Stomach (tissue), 4 donors: ENCODE measurements around the gene IFT25.

Experiments used
- CTCF ChIP-seq, 7 experiments: fragments of 450-650 bp in 4 of 7; fragments of 200-600 bp in 3 of 7; sonication (generic) in 3 of 7; IDR thresholded peaks; one replicate each; pipeline ENCODE4 v1.5.1; 2016 to 2019; ENCODE audit warnings: antibody characterized with exemption in 7 of 7, control low read depth in 2 of 7, mild to moderate bottlenecking in 1 of 7
- EP300 ChIP-seq: sonication (generic); formaldehyde crosslinking; IDR thresholded peaks from one replicate; pipeline ENCODE4 v1.6.1; 2017; ENCODE audit warnings: antibody characterized with exemption
- POLR2A ChIP-seq, 4 donors: fragments of 450-650 bp; IDR thresholded peaks; one replicate each; pipeline ENCODE4 v1.6.1; 2016; ENCODE audit warnings: antibody characterized with exemption in 4 of 4, control low read depth in 2 of 4, mild to moderate bottlenecking in 1 of 4, moderate library complexity in 1 of 4
- POLR2AphosphoS5 ChIP-seq, 3 donors: sonication (generic); formaldehyde crosslinking; IDR thresholded peaks; one replicate each; pipeline ENCODE4 v1.6.1; 2016; ENCODE audit warnings: antibody characterized with exemption in 3 of 3

DNA sequence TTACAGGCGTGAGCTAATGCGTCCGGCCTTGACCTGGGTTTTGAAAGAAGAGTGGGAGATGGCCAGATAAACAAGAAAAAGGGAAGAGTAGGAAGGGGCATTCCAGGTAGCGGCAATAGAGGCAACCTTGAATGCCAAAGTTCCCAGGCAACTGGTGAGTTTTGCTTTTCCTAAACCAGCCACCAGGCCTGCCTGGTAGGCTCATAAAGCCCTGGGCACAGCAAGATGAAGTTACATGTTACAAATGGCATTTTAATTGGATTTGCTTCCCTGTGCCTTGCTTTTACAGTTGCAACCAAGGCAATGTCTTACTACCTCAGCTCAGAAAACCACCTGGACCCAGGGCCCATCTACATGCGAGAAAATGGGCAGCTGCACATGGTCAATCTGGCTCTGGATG is 6.2 kb upstream of the IFT25 start:
- TF ChIP-seq POLR2A (IDR thresholded peaks at IDR 0.05): no peak
- TF ChIP-seq POLR2AphosphoS5 (IDR thresholded peaks at IDR 0.05): no peak
- no peak for TF ChIP-seq CTCF (IDR thresholded peaks at IDR 0.05)
- no peak for TF ChIP-seq EP300
